ENCODE results near the gene ADD3. TPM values are rescaled to one million over a fixed set of nuclear protein-coding genes. Genes with fewer than 3 reads are reported as not detected.

Gene ADD3
- total RNA-seq, 1 donor from 2014 or later, result 128 TPM

DNA sequence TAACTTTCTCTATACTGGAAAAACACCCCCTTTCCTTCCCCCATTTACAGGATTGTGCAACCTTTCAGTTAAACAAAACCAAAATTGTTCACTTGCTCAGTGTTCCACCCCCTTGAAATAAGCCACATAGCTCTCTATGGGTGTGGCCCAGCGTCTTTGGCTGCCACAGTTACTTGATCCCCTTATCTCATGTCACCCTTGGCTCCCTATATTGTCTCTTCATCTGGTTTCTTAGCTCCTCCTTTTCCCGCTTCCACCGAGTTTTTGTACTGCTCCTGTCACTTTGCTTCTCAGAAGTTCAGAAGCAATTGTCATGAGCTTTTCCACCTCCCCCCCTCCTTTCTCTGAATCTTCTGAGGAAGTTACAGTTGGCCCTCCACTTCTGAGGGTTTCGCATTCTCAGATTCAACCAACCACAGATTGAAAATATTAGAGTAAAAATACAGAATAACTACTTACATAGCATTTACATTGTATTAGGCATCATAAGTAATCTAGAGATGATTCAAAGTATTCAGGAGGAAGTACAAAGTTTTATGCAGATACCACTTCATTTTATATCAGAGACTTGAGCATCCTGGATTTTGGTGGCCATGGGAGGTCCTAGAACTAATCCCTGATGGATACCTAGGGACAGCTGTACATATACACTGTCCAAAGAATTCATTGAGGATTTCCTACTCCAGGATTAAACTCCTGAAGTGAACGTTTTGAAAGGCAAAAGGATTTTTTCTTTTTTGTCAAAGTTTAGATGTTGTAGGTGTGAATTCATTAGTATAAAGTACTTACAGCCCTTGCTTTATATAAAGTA, 60.4 kb downstream of the ADD3 start:
- Mint-ChIP-seq H3K4me1 (ENCODE audit: unreplicated experiment) (peaks cover 30% of the 10 kb centered on the region), H3K27ac (ENCODE audit: unreplicated experiment) (peak overlapping the region; percentile 6), H3K4me3 (ENCODE audit: unreplicated experiment) (no peak overlapping the region), H3K27me3 (ENCODE audit: unreplicated experiment) (no peaks in the 10 kb centered on the region), H3K36me3 (ENCODE audit: unreplicated experiment) (peaks cover 4% of the 10 kb centered on the region), H3K9me3 (ENCODE audit: unreplicated experiment) (no peaks in the 10 kb centered on the region)
- TF ChIP-seq, protein P1, sequence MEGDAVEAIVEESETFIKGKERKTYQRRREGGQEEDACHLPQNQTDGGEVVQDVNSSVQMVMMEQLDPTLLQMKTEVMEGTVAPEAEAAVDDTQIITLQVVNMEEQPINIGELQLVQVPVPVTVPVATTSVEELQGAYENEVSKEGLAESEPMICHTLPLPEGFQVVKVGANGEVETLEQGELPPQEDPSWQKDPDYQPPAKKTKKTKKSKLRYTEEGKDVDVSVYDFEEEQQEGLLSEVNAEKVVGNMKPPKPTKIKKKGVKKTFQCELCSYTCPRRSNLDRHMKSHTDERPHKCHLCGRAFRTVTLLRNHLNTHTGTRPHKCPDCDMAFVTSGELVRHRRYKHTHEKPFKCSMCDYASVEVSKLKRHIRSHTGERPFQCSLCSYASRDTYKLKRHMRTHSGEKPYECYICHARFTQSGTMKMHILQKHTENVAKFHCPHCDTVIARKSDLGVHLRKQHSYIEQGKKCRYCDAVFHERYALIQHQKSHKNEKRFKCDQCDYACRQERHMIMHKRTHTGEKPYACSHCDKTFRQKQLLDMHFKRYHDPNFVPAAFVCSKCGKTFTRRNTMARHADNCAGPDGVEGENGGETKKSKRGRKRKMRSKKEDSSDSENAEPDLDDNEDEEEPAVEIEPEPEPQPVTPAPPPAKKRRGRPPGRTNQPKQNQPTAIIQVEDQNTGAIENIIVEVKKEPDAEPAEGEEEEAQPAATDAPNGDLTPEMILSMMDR (IDR thresholded peaks at IDR 0.05), result no peak
- DNase-seq (ENCODE audit: extremely low spot score, unreplicated experiment), result no peak

DNA sequence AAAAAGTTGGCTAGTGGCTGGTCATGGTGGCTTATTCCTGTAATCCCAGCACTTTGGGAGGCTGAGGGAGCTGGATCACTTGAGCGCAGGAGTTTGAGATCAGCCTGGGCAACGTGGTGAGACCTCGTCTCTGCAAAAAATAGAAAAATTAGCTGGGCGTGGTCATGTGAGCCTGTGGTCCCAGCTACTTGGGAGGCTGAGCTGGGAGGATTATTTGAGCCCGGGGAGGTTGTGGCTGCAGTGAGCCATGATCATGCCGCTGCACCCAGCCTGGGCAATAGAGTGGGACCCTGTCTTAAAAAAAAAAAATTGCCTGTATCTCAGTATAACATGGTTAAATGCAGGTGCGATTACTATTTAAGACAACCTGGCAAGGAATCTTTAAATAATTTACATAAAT, 61.0 kb downstream of the ADD3 start:
- H3K36me3 Mint-ChIP-seq (ENCODE audit: unreplicated experiment), result peaks cover 4% of the 10 kb centered on the region
- H3K27ac Mint-ChIP-seq (ENCODE audit: unreplicated experiment), result no peak overlapping the region
- H3K4me1 Mint-ChIP-seq (ENCODE audit: unreplicated experiment), result peaks cover 34% of the 10 kb centered on the region
- no peaks in the 10 kb centered on the region for H3K27me3 Mint-ChIP-seq (ENCODE audit: unreplicated experiment)
- H3K4me3 Mint-ChIP-seq (ENCODE audit: unreplicated experiment), result no peak overlapping the region
- H3K9me3 Mint-ChIP-seq (ENCODE audit: unreplicated experiment), result no peaks in the 10 kb centered on the region
- no peak for DNase-seq (ENCODE audit: extremely low spot score, unreplicated experiment)
- TF ChIP-seq, protein P1 (IDR thresholded peaks at IDR 0.05), result no peak

DNA sequence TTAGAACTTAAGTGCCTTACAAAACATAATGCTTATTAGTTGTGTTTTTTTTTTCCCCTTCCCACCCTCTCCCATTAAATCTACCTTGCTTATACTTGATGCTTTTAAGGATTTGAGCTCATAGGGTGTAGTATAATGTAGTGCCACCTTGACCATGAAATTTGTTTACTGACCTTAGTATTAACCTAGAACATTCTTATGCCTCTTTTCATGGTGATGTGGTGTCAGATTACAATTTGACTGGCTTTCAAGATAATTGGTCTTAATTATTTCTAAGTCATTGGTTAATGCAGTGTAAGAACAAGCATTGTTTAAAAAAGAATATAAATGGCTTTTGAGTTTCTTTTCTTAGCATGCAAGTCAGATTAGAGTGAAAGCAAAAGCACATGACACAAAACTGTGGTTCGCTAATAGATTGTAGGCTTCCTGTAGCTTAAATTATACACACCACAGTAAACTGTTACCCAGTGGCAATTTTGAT, 61.8 kb downstream of the ADD3 start:
- peaks cover 42% of the 10 kb centered on the region for H3K4me1 Mint-ChIP-seq (ENCODE audit: unreplicated experiment)
- H3K36me3 Mint-ChIP-seq (ENCODE audit: unreplicated experiment), result peaks cover 4% of the 10 kb centered on the region
- TF ChIP-seq, protein P1 (IDR thresholded peaks at IDR 0.05), result no peak
- H3K4me3 Mint-ChIP-seq (ENCODE audit: unreplicated experiment), result no peak overlapping the region
- H3K9me3 Mint-ChIP-seq (ENCODE audit: unreplicated experiment), result no peaks in the 10 kb centered on the region
- no peak overlapping the region for H3K27ac Mint-ChIP-seq (ENCODE audit: unreplicated experiment)
- no peak for DNase-seq (ENCODE audit: extremely low spot score, unreplicated experiment)
- no peaks in the 10 kb centered on the region for H3K27me3 Mint-ChIP-seq (ENCODE audit: unreplicated experiment)

DNA sequence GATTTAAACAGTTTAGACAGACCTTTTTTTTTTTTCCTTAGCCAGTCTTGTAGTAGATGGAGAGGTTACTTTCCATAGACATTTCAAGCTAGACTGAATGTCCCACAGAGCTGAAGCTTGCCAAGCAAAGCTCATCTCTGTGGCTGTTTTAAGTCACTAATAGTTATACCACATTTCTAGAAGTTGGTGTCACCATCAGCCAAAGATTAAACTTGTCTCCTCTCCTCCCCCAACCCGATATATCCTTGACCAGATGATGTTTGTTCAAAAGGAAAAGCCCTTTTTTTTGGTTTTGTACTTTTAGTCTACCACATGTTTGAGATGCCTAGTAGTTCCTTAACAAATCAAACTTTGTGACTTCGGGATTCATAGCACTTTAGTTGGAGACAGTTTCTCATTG, 66.1 kb downstream of the ADD3 start:
- H3K36me3 Mint-ChIP-seq (ENCODE audit: unreplicated experiment), result no peaks in the 10 kb centered on the region
- peaks cover 70% of the 10 kb centered on the region for H3K4me1 Mint-ChIP-seq (ENCODE audit: unreplicated experiment)
- H3K9me3 Mint-ChIP-seq (ENCODE audit: unreplicated experiment), result no peaks in the 10 kb centered on the region
- DNase-seq (ENCODE audit: extremely low spot score, unreplicated experiment), result no peak
- no peaks in the 10 kb centered on the region for H3K27me3 Mint-ChIP-seq (ENCODE audit: unreplicated experiment)
- H3K27ac Mint-ChIP-seq (ENCODE audit: unreplicated experiment), result peak overlapping the region; percentile 82
- TF ChIP-seq, protein P1 (IDR thresholded peaks at IDR 0.05), result no peak
- H3K4me3 Mint-ChIP-seq (ENCODE audit: unreplicated experiment), result no peak overlapping the region

DNA sequence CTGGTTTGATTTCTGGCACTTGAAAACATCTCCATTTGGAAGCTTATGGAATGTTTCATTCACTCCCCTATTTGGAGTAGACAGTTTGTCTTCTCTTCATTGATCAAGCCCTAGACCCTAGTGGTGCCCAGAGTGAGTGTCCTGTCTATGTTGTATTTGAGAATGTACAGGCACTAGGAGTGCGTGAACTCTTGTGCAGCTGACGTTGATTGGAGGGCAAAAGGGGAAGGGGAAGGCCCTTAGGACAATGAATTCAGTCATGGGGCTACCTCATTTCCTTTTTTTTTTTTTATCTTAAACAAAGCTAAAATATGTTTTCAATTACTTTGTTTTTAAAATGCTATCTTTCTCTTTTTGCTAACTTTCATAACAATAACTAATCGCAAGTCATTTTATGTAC, 66.5 kb downstream of the ADD3 start:
- Mint-ChIP-seq H3K9me3 (ENCODE audit: unreplicated experiment) (no peaks in the 10 kb centered on the region), H3K36me3 (ENCODE audit: unreplicated experiment) (no peaks in the 10 kb centered on the region), H3K4me3 (ENCODE audit: unreplicated experiment) (no peak overlapping the region), H3K27me3 (ENCODE audit: unreplicated experiment) (no peaks in the 10 kb centered on the region), H3K4me1 (ENCODE audit: unreplicated experiment) (peaks cover 72% of the 10 kb centered on the region), H3K27ac (ENCODE audit: unreplicated experiment) (peak overlapping the region; percentile 82)
- TF ChIP-seq, protein P1 (IDR thresholded peaks at IDR 0.05), result no peak
- no peak for DNase-seq (ENCODE audit: extremely low spot score, unreplicated experiment)

Data from osteocyte (in vitro differentiated cells).